COR-L47 (cell line): Measurements from ENCODE around the gene DLEU7.
A peak's percentile ranks its signal among the peaks of the same experiment; 100 is the strongest.

ENCODE experiments used
- DNase-seq: peaks from one replicate; lab custom pipeline; 2025; lab: John Stamatoyannopoulos, UW

DLEU7 gene

DNA sequence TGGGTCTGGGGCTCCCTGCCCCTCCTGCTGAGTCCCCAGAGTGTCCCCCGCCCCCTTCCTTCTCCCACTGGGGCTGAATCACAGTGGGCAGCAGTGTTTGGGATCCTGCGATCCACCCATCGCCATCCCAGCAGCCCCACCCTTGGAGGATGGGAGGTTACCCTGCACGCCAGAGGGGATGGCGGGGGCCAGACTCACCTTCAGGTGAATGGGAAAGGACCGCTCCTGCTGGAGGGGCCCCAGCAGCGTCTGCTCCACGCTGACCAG lies 569 bp downstream of the DLEU7 start:
- DNase-seq, result no peak

DNA sequence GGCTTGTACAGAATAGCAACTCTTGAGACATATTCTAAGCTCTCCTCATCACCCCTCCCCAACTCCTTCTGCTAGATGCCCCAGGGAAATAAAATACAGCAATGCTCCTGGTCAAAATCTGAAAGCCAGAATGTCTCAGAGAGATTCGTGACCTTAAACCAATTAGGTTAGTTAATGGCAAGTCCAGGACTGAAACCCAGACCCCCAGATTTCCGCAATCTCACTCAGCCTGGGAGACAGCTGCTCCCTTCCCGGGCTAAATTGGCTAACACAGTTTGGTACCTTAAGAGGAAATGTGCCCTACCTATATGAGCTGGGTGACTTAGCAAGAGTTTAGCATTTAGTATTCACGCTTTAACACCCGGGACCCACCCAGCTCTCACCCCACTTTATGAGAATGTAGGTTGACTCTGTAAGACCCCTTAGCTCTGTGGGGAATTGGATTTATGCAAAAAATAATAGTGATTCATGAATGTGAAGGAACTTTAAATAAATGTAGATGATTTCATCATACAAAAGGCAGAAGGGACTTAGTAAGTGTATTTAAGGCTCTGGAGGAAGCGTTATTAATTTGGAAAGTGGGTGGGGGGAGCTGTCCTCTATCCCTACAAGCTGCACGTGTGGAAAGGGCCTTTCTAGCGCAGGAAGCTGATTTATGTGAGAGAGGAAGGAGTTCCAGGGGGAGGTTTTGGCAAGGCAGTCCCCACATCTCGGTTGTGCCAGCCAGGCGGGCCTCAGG lies 1.1 kb downstream of the DLEU7 start:
- no peak for DNase-seq

DNA sequence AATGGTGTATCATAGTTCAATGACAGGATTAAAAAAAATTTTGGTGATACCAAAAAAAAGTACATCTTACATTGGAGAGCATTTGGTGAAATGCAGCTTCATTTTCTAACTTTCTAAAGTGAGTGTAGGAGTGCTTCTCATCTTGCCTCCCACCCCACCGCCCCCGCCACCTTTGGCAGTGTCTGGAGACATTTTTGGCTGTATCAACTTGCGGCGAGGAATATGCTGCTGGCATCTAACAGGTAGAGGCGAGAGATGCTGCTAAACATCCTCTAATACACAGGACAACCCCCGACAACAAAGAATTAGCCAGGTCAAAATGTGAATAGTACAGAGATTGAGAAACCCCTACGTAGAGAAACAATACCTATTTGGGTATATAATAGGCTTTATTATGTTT lies 1.7 kb downstream of the DLEU7 start:
- no peak for DNase-seq

DNA sequence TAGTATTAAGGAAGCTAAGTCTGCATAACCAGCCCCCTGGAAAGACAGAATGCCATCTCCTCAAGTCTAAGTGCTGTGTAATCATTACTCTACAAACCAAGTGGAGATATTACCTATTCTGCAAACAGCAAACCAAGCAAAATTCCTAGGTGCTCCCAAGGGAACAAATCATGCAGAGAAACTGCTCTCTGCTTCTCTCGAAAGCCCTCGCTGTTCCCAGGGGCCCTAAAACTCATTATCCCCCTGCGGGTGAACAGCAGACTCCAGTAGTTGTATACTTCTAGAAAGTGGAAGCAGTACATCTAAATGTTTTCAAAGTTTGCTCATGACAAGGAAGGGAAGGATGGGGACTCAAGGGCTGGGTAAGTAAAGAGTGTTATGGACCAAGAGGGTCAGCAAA lies 3.2 kb downstream of the DLEU7 start:
- no peak for DNase-seq

DNA sequence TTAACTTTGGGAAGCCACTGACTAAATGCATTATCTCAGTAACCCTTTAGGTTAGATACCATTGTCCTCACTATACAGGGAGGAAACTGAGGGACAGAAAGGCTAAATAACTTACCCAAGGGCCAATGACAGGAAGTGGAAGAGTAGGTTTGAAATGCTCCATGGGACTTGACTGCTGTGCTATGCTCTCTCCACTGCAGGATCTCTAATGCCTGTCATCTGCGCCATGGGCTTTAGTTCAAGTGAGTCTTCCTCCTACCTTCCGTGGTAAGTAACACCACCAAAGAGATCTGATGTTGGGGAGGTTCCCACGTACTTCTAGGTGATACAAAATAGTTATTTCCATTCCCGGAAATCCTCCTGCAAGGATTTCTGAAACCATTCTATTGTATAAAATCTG lies 3.7 kb downstream of the DLEU7 start:
- no peak for DNase-seq

DNA sequence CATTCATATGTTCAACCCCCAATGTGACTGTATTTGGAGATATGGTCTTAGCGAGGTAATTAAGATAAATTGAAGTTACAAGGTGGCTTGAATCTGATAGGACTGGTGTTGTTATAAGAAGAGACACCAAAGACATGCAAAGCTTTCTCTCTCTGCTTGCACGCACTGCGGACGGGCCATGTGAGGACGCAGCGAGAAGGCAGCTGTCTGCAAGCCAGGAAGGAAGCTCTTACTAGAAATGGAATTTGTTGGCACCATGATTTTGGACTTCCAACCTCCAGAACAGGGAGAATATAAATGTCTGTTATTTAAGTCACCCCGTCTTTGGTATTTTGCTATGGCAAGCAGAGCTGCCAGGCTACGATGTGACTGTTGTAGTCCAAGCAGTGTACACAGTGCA lies 4.8 kb downstream of the DLEU7 start:
- no peak for DNase-seq

DNA sequence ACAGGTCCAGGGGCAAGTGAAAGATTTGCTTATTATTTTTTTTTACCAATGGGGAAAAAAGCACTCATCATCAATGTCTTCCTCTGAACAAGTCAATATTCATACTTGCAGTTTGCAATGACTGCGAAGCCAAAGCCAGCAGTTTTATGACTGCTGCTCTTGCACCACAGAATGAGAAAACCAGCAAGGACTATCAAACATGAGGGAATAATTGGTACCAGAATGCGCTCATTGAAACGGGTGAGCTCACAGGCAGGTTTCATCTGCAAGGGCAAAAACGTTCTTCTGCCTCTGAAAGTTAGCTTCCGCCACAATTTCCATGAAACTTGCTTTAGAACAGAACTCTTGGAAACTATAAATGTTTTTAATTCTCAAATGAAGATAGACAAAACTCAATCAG lies 5.5 kb downstream of the DLEU7 start:
- no peak for DNase-seq

DNA sequence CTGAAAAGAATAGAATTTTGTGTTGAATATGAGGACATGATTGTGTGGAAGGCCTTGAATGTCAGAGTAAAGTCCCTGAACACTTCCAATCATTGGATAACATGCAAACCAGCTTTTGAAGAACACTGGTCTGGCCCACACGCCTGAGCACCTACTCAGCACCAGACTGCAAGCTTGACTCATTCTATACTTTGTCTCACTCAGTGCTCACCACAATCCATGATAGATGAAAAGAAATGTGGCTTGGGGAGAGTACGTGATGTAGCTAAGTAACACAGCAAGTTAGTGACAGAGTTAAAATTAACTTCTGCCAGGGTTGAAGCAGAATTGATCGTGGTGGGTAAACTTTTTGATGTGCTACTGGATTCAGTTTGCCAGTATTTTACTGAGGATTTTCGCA lies 12.0 kb downstream of the DLEU7 start:
- no peak for DNase-seq

DNA sequence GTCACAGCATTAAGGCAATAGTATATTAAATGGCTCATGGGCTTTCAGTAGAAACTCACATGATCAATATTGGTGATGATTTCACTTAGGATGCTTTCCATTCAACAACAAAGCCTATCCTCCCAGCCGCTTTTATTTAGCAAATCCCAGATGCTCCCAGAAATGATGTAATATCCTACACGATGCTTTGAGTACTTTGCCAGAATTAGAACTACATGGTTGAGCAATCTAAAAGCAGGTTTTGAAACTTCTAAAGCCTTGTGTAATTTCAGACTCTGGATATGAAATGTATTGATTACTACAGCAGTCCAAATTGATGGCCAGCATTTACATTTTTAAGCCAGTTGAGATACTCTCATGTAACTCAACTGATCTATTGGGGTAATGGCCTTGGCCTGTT lies 13.6 kb downstream of the DLEU7 start:
- DNase-seq, result no peak

DNA sequence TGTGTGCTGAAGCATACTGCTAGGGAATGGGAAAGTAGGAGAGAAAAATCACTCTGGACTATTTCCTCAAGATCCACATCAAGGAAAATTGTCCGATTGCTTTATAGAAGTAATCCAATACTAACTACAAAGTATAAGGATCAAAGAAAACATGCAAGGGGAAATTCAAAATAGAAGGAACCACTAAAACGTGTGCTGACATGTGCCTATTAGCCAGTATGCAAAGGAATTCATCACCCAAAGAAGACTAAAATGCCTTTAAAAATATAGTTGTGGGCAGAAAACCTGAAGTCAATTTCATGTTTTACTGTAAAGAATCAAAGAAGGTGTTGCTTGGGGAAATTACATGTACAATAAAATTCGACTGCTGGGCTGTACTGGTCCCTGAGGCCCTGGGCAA lies 14.3 kb downstream of the DLEU7 start:
- no peak for DNase-seq

DNA sequence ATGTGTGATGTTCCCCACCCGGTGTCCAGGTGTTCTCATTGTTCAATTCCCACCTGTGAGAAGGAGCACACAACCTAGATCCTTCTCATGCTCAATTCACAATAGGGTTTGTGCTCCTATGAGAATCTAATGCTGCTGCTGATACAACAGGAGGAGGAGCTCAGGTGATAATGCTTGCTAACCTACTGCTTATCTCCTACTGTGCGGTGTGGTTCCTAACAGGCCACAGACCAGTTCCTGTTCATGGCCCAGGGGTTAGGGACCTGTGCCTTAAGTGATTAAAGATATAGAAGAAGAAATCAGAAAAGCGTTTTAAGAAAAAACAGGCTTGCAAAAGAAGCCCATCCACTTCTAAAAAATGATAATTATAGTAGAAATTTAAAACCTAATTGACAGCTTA lies 17.5 kb downstream of the DLEU7 start:
- no peak for DNase-seq

DNA sequence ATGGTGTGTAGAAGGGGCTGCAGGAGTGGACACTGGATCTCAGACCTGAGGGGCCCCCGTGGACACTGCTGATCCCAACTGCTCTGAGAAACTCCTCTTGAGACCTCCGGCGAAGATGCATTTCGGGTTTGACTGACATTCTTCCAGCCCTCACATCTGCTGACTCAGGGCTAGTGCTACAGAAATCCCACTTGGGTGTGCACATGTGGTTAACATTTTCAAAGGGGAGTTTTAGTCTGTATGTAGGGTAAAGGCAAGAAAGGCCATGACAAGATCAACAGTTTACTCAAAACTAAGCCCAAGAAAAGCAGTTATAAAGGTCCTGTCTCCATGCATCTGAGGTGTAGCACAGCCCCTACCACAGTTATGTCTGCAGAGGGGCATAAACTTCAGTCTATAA lies 31.2 kb downstream of the DLEU7 start:
- no peak for DNase-seq

DNA sequence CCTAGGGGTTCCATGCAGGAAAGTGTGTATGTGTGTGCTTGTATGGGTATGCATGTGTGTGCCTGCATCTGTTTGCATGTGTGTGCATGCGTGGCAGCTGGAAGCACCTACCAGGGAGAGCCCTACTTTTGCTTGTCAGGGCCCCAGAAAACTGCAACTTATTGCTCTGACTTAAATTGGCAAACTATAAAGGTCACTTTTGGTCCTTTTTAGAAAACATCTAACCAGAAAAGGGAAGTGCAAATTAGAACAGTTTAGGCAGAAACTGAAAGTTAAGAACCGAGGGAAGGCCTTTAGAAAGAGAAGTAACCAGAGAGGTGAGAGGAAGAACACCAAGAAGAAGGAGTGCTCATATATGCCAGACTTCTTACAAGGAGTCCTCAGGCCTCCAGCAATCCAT lies 32.5 kb downstream of the DLEU7 start:
- DNase-seq, result no peak

DNA sequence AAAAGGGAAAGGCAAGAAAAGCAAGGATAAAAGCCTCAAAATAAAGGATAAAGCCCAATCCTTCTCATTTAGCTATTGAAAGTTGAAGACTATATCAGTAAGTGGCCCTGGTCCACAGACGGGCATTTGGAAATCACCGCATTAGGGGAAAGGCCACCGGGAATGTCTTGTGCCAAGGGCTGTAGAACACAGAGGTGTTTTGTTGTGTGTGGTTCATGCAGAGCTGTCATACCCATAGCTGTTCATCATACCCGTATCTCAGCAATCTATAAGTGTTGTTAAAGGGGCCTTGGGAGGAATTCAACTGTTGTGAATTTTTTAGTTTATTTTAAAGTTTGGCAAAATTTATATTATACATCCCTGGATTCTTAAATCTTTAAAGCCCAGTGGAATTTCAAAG lies 33.0 kb downstream of the DLEU7 start:
- DNase-seq, result no peak

DNA sequence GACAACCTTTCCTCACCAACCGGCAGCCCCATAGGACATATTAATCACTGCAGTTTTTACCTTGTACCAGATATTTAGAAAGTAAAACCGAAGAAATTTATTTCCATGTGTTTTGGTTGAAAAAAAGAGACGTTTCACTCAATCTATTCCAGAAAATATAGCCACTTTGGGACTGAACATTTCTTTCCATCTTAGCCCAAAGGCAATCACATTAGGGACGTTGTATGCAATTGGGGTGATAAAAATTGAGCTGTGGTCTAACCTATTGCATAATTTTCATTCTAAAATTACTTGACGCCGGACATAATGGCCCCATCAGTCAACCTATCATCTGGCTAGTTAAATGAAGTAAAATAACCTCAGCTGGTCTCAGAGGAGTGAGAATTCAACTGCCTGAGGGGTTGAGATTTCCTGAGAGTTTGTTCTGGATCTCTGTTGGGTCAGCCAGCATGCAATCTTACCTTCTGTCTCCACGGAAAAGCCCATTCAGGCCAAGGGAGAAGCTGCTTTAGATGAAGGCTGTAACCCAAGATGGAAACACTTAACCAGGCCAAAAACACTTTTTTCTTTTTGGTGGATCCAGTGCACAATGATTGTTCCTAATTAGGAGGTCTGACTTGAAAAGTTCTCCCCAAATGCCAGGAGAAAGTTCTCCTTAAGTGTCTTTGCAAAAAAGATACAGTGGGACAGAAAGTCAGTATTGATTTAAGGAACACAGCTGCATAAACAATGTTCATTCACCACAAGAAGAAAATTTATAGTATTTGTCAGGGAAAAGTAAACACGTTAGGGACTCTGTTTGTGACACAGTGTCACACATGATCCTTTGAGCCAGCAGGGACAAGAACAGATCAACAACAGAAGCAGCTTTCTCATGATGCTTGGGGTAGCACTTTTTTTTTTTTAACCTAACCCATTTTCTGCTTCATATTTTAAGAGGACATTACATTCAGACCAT lies 34.1 kb downstream of the DLEU7 start:
- DNase-seq, result no peak

DNA sequence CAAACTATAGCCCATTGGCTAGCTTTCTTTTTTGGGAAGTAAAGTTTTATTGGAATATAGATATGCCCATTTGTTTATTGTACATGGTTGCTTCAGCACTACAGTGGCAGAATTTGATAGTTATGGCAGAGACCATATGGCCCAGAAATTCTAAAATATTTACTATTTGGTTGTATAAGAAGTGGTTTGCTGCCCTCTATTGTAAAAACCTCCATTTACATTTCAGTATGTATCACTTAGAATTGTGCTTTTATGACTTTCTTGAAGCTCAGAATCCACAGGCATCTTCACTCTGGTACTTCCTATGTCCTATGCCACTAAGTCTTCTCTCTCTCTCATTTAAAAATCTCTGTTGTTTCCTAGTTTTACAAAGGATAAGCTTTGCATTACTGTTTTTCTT lies 37.7 kb downstream of the DLEU7 start:
- no peak for DNase-seq

DNA sequence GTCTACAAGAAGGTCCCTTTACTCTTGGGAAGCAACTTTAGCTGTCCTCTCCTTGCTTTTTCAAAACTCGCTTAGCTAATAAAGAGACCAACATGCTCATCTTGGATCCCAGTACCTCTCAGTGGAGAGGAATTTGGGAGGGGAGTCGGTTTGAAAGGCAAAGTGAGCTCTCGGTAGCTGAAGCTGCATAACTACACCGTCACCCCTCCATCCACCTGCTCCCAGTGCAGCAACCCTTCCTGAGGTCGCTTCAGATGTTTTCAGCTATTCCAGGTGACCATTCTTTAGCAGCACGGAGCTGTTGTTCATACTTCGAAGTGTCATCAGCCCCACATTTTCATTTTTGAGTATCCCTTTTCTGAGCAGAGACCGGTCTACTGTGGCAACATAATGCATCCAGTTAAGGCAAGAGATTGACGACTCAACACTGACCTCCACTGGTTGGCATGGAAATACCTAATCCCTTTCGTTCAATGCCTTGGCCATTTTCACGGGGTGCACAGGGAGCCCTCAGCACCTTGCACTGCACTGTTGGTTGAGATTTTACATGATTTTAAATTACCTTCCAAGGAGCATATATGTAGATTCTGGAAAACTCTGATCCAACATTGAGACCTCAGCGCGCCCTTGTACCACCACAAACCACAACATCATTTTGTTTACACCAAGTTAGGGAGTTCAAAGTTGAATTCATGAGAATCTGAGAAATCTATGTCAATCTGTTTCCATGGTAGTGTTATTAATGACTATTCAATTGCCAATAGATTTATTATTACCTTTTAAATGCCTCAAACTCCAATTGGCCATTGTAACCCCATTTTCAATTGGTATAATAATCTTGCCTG lies 42.2 kb downstream of the DLEU7 start:
- peak; percentile 70 for DNase-seq

DNA sequence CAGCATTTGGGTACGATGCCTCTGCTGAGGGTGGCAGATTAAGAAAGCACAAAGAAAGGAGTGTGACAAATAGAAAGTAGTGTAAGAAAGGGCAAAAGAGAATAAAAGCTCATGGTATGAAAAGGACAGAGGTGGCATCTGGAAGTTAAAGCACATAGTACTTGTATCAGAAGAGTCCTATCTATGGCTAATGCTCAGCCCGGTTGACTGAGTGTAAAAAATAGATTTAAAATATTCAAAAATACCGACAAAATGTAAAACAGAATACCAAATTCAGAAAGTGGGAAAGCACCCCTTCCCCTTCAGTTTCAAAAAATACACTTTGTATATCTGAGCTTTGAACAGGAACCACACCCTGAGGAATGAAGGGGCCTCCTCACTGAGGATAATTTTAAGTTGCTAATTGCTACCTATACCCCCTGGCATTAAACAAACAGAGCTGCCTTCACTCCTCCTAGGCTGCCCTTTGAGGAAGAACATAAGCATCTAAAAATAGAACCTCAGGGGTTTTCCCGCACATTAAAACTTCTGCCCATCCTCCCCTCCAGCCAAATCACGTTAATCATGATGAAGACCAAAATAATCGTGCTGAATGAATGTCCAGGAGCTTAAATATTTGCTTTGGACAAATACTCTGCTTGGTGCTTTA lies 43.3 kb downstream of the DLEU7 start:
- peak; percentile 75 for DNase-seq

DNA sequence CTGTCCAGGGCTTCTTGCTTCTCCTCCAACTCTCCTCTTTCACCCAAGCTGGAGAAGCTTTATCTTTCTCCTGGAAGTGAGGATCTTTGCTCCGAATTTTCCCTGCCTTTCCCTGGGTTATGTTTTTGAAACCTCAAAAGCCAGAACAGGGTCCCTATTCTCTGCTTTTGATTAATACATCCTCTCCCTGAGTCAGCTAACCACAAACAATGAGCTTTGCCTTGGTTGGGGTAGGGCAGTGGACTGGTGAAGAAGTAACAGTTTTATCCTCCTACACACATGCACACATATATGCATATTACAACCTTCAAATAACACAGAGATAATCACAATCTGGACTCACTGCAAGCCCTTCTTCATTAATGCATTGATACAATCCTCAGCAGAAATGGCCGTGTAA lies 44.6 kb downstream of the DLEU7 start:
- no peak for DNase-seq

DNA sequence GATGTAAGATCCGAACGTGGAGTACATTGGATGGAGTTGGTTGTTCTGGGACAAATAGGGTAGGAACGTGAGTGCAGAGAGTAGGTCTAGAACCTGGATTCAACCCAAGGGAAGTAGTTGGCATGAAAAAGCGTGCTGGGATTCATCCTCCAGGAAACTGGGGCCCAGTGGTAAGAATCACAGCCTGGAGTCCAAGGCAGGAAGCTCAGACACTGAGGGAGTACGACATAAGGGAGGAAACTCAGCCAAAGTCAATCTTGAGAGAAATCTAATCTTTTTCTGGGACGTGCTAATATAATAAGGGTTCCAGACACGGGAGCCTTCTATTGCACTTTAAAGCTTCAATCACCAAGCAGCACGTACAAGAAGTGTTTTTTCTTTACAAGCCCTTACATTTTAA lies 46.4 kb downstream of the DLEU7 start:
- no peak for DNase-seq

DNA sequence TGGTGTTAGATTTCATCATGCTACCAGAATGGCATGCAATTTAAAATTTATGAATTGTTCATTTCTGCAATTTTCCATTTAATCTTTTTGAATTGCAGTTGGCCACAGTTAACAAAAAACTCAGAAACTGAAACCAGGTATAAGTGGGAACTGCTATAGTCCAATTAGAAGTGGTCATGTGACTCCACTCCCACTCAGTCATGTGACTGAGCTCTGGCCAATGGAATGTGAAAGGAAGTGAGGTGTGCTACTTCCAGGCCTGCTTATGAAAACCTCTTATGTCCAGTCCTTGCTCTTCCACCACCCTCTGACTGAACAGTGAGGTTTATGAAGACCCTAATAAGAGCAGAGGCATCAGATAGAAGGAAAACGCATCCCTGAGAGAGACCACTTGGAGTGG lies 47.0 kb downstream of the DLEU7 start:
- DNase-seq, result no peak

DNA sequence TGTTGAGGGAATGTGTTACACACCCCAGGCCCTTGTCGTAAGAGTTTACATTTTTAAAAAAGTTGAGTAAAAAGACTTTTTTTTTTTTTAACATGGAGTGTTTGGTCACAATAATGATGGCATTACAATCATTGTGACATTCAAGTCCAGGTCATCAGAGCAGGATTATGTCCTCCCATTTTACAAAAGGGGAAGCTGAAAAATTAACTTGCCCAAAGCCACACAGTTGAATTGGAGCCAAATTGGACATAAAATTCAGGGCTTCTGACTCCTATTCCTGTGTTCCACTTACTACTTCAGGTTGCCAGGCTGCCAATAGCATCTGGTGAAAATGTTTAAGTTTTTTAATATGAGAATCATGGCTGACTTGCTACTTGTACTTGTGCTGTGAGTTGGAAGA lies 49.3 kb downstream of the DLEU7 start:
- no peak for DNase-seq
